ENCODE data around the gene COG5.

Gene COG5

DNA sequence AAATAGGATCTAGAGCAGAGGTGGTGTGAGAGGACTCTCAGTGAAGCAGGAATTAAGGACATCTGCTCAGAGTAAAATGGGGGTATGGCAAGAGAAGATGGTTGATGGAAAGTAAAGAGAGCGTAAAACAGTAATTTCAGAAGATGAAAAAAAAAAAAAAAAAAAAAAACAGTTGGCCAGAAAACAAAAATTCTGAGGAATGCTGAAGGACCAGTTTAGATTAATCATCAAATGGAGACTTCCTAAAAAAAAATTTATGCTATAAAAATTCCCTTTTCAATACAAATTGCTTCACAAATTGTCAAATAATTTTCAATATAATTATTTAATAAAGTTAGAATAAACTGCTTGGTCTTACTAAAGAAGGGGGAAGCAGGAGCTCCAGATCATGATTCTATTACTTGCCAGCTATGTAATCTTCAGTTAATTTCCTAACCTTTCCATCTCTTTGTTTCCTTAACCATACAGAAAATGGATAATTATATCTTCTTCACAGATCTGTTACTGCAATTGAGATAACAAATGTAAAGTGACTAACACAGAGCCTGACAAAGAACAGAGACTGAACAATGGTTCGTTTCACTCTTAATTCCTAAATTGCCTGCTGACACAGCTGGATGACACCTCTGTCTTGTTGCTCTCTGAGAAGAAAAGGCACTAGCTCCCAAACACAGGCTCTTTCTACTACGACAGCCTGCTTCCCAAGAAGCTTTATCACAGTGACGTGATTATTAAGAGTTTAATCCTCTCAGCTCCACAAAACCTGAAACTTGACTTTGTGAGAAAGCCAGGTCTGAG is 158.8 kb downstream of the COG5 start:
- H3K9me3 ChIP-seq (ENCODE audit: control insufficient read depth, insufficient read depth, low read depth, low read length): no peaks in the 10 kb centered on the region
- no peak for TF ChIP-seq ZNF16 (tag by site-specific recombination; IDR thresholded peaks at IDR 0.05; ENCODE audit: low read depth)
- TF ChIP-seq ZNF292 (tag by site-specific recombination; IDR thresholded peaks at IDR 0.05; ENCODE audit: borderline replicate concordance, low read depth): no peak
- no peak for TF ChIP-seq GLI2 (tag by site-specific recombination; IDR thresholded peaks at IDR 0.05; ENCODE audit: borderline replicate concordance, low read depth)
- no peak for TF ChIP-seq ZNF610 (tag by site-specific recombination; IDR thresholded peaks at IDR 0.05; ENCODE audit: borderline replicate concordance)
- no peak for TF ChIP-seq ZNF184 (tag by site-specific recombination; IDR thresholded peaks at IDR 0.05)
- no peak for TF ChIP-seq OVOL3 (tag by site-specific recombination; IDR thresholded peaks at IDR 0.05)
- TF ChIP-seq, protein P1, sequence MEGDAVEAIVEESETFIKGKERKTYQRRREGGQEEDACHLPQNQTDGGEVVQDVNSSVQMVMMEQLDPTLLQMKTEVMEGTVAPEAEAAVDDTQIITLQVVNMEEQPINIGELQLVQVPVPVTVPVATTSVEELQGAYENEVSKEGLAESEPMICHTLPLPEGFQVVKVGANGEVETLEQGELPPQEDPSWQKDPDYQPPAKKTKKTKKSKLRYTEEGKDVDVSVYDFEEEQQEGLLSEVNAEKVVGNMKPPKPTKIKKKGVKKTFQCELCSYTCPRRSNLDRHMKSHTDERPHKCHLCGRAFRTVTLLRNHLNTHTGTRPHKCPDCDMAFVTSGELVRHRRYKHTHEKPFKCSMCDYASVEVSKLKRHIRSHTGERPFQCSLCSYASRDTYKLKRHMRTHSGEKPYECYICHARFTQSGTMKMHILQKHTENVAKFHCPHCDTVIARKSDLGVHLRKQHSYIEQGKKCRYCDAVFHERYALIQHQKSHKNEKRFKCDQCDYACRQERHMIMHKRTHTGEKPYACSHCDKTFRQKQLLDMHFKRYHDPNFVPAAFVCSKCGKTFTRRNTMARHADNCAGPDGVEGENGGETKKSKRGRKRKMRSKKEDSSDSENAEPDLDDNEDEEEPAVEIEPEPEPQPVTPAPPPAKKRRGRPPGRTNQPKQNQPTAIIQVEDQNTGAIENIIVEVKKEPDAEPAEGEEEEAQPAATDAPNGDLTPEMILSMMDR (tag by site-specific recombination; IDR thresholded peaks at IDR 0.05): no peak
- TF ChIP-seq ZNF677 (tag by site-specific recombination; IDR thresholded peaks at IDR 0.05): no peak
- TF ChIP-seq ZBTB48 (tag by site-specific recombination; IDR thresholded peaks at IDR 0.05): no peak
- TF ChIP-seq, protein P2, sequence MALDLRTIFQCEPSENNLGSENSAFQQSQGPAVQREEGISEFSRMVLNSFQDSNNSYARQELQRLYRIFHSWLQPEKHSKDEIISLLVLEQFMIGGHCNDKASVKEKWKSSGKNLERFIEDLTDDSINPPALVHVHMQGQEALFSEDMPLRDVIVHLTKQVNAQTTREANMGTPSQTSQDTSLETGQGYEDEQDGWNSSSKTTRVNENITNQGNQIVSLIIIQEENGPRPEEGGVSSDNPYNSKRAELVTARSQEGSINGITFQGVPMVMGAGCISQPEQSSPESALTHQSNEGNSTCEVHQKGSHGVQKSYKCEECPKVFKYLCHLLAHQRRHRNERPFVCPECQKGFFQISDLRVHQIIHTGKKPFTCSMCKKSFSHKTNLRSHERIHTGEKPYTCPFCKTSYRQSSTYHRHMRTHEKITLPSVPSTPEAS (tag by site-specific recombination; IDR thresholded peaks at IDR 0.05): no peak
- TF ChIP-seq, protein P3, sequence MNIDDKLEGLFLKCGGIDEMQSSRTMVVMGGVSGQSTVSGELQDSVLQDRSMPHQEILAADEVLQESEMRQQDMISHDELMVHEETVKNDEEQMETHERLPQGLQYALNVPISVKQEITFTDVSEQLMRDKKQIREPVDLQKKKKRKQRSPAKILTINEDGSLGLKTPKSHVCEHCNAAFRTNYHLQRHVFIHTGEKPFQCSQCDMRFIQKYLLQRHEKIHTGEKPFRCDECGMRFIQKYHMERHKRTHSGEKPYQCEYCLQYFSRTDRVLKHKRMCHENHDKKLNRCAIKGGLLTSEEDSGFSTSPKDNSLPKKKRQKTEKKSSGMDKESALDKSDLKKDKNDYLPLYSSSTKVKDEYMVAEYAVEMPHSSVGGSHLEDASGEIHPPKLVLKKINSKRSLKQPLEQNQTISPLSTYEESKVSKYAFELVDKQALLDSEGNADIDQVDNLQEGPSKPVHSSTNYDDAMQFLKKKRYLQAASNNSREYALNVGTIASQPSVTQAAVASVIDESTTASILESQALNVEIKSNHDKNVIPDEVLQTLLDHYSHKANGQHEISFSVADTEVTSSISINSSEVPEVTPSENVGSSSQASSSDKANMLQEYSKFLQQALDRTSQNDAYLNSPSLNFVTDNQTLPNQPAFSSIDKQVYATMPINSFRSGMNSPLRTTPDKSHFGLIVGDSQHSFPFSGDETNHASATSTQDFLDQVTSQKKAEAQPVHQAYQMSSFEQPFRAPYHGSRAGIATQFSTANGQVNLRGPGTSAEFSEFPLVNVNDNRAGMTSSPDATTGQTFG (tag by site-specific recombination; IDR thresholded peaks at IDR 0.05; ENCODE audit: borderline replicate concordance): no peak
- no peak for TF ChIP-seq ZNF138 (tag by site-specific recombination; IDR thresholded peaks at IDR 0.05; ENCODE audit: borderline replicate concordance)
- no peak for TF ChIP-seq ZNF155 (tag by site-specific recombination; IDR thresholded peaks at IDR 0.05)
- TF ChIP-seq, protein P4, sequence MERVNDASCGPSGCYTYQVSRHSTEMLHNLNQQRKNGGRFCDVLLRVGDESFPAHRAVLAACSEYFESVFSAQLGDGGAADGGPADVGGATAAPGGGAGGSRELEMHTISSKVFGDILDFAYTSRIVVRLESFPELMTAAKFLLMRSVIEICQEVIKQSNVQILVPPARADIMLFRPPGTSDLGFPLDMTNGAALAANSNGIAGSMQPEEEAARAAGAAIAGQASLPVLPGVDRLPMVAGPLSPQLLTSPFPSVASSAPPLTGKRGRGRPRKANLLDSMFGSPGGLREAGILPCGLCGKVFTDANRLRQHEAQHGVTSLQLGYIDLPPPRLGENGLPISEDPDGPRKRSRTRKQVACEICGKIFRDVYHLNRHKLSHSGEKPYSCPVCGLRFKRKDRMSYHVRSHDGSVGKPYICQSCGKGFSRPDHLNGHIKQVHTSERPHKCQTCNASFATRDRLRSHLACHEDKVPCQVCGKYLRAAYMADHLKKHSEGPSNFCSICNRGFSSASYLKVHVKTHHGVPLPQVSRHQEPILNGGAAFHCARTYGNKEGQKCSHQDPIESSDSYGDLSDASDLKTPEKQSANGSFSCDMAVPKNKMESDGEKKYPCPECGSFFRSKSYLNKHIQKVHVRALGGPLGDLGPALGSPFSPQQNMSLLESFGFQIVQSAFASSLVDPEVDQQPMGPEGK (tag by site-specific recombination; IDR thresholded peaks at IDR 0.05): no peak
- TF ChIP-seq ZNF596 (tag by site-specific recombination; IDR thresholded peaks at IDR 0.05): no peak
- no peaks in the 10 kb centered on the region for H3K4me1 ChIP-seq (ENCODE audit: control insufficient read depth, insufficient read depth, low read length)
- CTCF ChIA-PET: interaction anchor here (0.7 to 1.0 kb wide), 2 partner anchors 10 to 373 kb away, joined by 3 to 4 read pairs; no protein-coding TSS in a partner anchor
- no peak overlapping the region for H3K27ac ChIP-seq (ENCODE audit: extremely low read depth, low read depth, low read length)
- H3K36me3 ChIP-seq (ENCODE audit: control insufficient read depth in 2 of 2, insufficient read depth in 1 of 2, low read length in 2 of 2): no peaks in the 10 kb centered on the region
- H3K4me3 ChIP-seq (ENCODE audit: low read depth, low read length): no peak overlapping the region
- POLR2A ChIA-PET: no interaction called here

DNA sequence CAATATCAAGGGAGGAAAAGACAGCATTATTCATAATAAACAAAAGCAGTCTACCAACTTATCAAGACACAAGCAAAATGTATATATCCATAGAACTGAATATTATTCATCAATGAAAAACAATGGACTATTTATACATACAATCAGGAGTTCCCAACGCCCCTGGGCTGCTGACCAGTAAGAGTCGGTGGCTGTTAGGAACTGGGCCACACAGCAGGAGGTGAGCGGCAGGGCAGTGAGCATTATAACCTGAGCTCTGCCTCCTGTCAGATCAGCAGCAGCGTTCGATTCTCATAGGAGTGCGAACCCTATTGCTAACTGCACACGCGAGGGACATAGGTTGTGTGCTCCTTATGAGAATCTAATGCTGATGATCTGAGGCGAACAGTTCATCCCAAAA is 165.6 kb downstream of the COG5 start:
- no peak overlapping the region for H3K27ac ChIP-seq (ENCODE audit: extremely low read depth, low read depth, low read length)
- no peaks in the 10 kb centered on the region for H3K4me1 ChIP-seq (ENCODE audit: control insufficient read depth, insufficient read depth, low read length)
- POLR2A ChIA-PET: no interaction called here
- H3K4me3 ChIP-seq (ENCODE audit: low read depth, low read length): no peak overlapping the region
- H3K9me3 ChIP-seq (ENCODE audit: control insufficient read depth, insufficient read depth, low read depth, low read length): no peaks in the 10 kb centered on the region
- CTCF ChIA-PET: no interaction called here
- no peaks in the 10 kb centered on the region for H3K36me3 ChIP-seq (ENCODE audit: control insufficient read depth in 2 of 2, insufficient read depth in 1 of 2, low read length in 2 of 2)
- no peak for TF ChIP-seq REPIN1 (tag by site-specific recombination; IDR thresholded peaks at IDR 0.05; ENCODE audit: low read depth)
- no peak for TF ChIP-seq ZNF529 (tag by site-specific recombination; IDR thresholded peaks at IDR 0.05; ENCODE audit: insufficient replicate concordance)
- no peak for TF ChIP-seq ZNF174 (tag by site-specific recombination; IDR thresholded peaks at IDR 0.05)
- TF ChIP-seq ZNF155 (tag by site-specific recombination; IDR thresholded peaks at IDR 0.05): no peak
- TF ChIP-seq KLF16 (tag by site-specific recombination; IDR thresholded peaks at IDR 0.05): no peak
- TF ChIP-seq, protein P5, sequence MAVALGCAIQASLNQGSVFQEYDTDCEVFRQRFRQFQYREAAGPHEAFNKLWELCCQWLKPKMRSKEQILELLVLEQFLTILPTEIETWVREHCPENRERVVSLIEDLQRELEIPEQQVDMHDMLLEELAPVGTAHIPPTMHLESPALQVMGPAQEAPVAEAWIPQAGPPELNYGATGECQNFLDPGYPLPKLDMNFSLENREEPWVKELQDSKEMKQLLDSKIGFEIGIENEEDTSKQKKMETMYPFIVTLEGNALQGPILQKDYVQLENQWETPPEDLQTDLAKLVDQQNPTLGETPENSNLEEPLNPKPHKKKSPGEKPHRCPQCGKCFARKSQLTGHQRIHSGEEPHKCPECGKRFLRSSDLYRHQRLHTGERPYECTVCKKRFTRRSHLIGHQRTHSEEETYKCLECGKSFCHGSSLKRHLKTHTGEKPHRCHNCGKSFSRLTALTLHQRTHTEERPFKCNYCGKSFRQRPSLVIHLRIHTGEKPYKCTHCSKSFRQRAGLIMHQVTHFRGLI (tag by site-specific recombination; IDR thresholded peaks at IDR 0.05): no peak
- no peak for TF ChIP-seq ZBTB1 (tag by site-specific recombination; IDR thresholded peaks at IDR 0.05)
- TF ChIP-seq SCRT1 (tag by site-specific recombination; IDR thresholded peaks at IDR 0.05; ENCODE audit: borderline replicate concordance): no peak
- no peak for TF ChIP-seq ZNF292 (tag by site-specific recombination; IDR thresholded peaks at IDR 0.05; ENCODE audit: borderline replicate concordance, low read depth)
- no peak for TF ChIP-seq ZNF214 (tag by site-specific recombination; IDR thresholded peaks at IDR 0.05; ENCODE audit: borderline replicate concordance)
- TF ChIP-seq SP2 (tag by site-specific recombination; IDR thresholded peaks at IDR 0.05): no peak
- TF ChIP-seq ZNF24 (tag by site-specific recombination; IDR thresholded peaks at IDR 0.05): no peak

All from HEK293 (cell line).